GM19324 (cell line): ENCODE results near the gene DRGX.

Experiments
- ATAC-seq: cut with Tn5 transposase; IDR thresholded peaks from one replicate; pipeline ENCODE4 v1.9.1; 2021; ENCODE audit warnings: mild to moderate bottlenecking, moderate library complexity; ENCODE audit not compliant: unreplicated experiment, low FRiP score

DRGX gene

GRCh38 chr10:49350138-49350537, 45.8 kb downstream of the DRGX start:
- ATAC-seq: no peak

GRCh38 chr10:49349390-49349789, 46.5 kb downstream of the DRGX start:
- no peak for ATAC-seq

- no peak for ATAC-seq
Observed at GRCh38 chr10:49348593-49348992, 47.3 kb downstream of the DRGX start.

- no peak for ATAC-seq
Observed at GRCh38 chr10:49347827-49348226, 48.1 kb downstream of the DRGX start.

GRCh38 chr10:49347342-49347741, 48.5 kb downstream of the DRGX start:
- ATAC-seq: no peak

GRCh38 chr10:49344840-49345239, 51.0 kb downstream of the DRGX start:
- no peak for ATAC-seq

GRCh38 chr10:49338604-49339003, 57.3 kb downstream of the DRGX start:
- no peak for ATAC-seq

- no peak for ATAC-seq
Observed at GRCh38 chr10:49335364-49335972, 60.4 kb downstream of the DRGX start.

- ATAC-seq: no peak
Observed at GRCh38 chr10:49334964-49335363, 60.9 kb downstream of the DRGX start.

- no peak for ATAC-seq
Observed at GRCh38 chr10:49333192-49333591, 62.7 kb downstream of the DRGX start.

GRCh38 chr10:49332768-49333167, 63.1 kb downstream of the DRGX start:
- no peak for ATAC-seq

GRCh38 chr10:49332333-49332732, 63.6 kb downstream of the DRGX start:
- no peak for ATAC-seq

- no peak for ATAC-seq
Observed at GRCh38 chr10:49331431-49331830, 64.5 kb downstream of the DRGX start.

GRCh38 chr10:49330127-49330665, 65.7 kb downstream of the DRGX start:
- no peak for ATAC-seq

- no peak for ATAC-seq
Observed at GRCh38 chr10:49329146-49329505, 66.8 kb downstream of the DRGX start.

GRCh38 chr10:49328401-49329145, 67.3 kb downstream of the DRGX start:
- no peak for ATAC-seq

- no peak for ATAC-seq
Observed at GRCh38 chr10:49327036-49327813, 68.7 kb downstream of the DRGX start.

GRCh38 chr10:49325916-49326783, 69.7 kb downstream of the DRGX start:
- ATAC-seq: no peak

GRCh38 chr10:49325131-49325915, 70.6 kb downstream of the DRGX start:
- ATAC-seq: no peak

GRCh38 chr10:49324711-49325110, 71.2 kb downstream of the DRGX start:
- ATAC-seq: no peak
